DMS53 treated with DMSO at 0.1 percent for 48 hours (cell line): ENCODE data around the gene PHF5A.
A peak's percentile ranks its signal among the peaks of the same experiment; 100 is the strongest.

Source experiments
- DNase-seq: peaks from one replicate; lab custom pipeline; 2025; ENCODE audit not compliant: unreplicated experiment; lab: John Stamatoyannopoulos, UW

Gene PHF5A, protein sequence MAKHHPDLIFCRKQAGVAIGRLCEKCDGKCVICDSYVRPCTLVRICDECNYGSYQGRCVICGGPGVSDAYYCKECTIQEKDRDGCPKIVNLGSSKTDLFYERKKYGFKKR

GRCh38 chr22:41468381-41469217 lies at the start of gene PHF5A, which contains the start of gene ACO2:
PHF5A (minus strand) TSS chr22:41468692; CDS start chr22:41468653, 39 bp downstream.
ACO2 (plus strand) TSS chr22:41469117; CDS start chr22:41469147, 30 bp downstream.
- peak; percentile 94 for DNase-seq

- DNase-seq, result no peak
These were observed 49.5 kb upstream of the PHF5A start for GRCh38 chr22:41518048-41518347.

DNA sequence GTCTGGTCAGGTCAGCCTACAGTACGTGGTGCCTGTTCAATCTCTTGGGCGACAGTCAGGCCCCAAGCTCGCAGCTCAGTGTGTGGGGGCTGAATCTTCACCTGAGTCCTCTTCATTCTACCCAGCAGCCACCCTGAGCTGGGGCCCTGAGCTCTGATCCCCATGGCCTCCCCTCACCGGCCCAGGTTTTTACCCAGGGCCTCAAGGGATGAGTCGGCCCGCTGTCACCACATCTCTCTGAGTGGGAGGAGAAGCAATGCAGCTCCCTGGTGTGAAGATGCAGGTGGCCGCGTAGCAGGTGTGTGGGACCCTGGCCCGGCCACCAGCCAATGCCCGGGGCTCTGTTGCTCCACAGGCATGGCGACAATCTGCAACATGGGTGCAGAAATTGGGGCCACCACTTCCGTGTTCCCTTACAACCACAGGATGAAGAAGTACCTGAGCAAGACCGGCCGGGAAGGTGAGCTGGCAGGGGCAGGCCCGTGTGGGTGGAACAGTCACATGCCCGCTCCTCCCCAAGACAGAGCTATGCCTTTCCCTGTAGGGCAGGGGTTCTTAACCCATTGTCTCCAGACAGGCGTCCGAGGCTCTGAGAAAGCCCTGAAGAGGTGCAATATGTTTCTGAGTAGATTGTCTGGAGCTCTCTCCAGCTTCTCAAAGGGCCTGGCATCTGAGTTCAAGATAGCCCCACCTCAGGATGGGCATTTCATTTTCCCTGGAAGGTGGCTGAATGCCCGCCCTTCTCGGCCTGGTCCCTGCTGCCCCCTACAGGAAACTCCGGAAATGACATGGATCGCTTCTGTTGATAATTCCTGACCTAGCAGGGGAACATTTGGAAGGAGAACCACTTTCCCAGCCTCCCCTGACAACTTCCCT lies 48.9 kb upstream of the PHF5A start:
- DNase-seq, result peak; percentile 20

DNA sequence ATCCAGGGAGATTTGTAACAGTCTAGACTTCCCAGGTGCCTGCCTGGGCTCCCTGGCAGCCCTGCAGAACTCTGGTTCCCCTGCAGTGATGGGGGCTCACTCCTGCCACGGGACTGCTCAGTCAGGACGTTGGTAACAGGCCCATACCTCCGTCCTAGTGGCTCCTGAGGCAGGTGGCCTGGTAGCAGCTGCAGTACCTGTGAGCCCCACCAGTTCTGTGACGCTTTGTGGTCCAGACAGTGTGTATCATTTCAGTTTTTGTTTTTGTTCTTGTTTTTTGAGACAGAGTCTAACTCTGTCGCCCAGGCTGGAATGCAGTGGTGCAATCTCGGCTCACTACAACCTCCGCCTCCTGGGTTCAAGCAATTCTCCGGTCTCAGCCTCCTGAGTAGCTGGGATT lies 48.0 kb upstream of the PHF5A start:
- DNase-seq, result no peak

DNA sequence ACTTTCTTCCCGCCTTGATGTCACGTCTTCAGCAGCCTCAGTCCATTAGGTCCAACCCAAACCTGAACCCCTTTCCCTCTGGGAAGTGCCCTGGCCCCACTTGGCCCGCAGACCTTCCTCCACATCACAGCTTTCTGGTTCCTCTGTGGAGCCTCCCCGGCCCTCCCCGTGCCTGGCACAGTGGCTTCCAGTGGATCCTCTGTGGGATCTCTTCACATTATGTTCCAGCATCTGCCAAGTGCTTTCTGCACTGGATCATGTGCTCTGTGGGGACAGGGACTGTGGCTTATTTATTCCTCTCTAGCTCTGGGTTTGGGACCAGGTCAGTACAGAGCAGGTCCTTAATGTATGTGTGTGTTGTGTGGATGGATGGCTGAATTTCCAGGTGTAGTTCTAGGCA lies 44.9 kb upstream of the PHF5A start:
- no peak for DNase-seq

DNA sequence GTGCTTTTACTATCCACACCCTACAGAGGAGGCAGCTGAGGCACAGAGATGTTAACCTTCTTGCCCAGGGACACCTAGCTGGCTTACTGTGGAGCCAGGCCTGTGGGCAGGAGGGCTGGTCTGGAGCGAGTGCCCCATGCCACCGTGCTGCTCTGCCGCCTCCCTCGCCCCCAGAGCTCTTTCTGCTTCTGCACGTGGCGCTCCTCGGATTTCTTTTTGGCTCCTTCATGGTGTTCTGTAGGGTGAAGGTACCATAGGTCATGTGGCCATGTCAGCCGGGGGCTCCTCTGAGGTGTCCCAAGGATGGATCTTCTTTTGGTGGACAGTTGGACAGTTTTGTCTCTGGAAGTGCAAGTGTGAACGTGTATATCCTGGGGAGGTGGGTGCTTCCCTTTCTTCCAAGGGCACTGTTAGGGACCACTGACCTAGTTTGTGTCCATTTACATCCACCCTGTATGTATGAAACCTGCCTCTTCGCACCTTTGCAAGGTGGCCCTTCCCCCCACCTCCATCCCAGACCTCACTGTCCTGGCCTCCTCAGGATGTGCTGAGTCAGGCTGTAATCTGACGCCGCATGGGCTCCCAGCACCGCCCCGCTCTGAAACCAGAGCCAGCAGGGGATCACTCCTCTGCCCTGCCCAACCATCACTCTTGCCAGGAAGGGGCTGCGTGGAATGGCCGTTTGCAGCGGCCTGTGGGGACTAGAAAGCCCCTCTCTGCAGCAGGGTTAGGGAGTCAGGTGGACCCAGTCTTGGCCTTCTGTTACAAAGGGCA lies 44.1 kb upstream of the PHF5A start:
- DNase-seq, result no peak

- no peak for DNase-seq
These were observed 43.1 kb upstream of the PHF5A start for GRCh38 chr22:41511521-41511968.

DNA sequence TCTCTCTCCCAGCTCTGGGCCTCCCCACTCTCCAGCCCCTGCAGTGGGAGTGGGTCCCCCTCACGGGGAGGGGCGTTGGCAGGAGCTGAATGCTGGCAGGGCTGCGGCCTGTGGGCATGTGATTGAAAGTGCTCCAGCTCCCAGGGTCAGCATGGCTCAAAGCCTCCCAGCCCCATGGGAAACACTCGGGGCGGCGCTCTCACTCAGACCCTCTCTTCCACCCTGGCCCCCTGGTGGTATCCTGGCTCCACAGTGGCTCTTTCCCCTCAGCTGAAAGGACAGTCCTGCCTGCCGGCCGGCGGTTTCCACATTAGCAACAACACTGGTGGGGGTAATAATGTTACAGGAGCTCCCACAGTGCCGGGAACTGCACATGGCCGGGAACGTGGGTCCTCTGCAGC lies 40.3 kb upstream of the PHF5A start:
- no peak for DNase-seq

GRCh38 chr22:41507330-41508063 lies 39.0 kb upstream of the PHF5A start:
- DNase-seq, result no peak

DNA sequence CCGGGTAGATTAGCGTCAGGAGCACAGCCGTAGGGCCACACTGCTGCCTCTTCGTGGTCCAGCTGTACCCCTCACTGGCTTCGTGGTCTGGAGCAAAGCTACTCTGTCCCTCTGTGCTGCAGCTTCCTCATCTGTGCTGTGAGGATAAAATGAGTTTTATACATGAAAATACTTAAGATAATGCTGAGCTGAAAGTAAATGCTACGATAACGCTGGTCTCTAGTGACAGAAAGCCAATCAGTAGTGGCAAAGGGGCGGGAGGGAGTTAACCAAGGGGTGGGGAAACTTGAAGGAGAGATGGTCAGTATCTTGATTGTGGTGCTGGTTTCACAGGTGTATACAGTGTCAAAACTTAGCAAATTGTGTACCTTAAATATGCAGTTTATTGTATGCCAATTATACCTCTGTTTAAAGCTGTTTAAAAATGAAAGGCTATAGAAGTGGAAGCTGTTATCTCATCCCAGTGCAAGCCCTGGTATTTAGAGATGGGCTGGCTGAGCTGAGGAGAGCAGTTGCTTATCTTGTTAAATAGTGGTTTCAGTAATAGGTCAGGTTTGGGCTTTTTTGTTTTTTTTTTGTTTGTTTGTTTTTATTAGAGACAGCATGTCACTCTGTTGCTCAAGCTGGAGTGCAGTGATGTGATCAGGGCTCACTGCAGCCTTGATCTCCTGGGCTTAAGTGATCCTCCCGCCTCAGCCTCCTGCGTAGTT lies 37.2 kb upstream of the PHF5A start:
- no peak for DNase-seq

DNA sequence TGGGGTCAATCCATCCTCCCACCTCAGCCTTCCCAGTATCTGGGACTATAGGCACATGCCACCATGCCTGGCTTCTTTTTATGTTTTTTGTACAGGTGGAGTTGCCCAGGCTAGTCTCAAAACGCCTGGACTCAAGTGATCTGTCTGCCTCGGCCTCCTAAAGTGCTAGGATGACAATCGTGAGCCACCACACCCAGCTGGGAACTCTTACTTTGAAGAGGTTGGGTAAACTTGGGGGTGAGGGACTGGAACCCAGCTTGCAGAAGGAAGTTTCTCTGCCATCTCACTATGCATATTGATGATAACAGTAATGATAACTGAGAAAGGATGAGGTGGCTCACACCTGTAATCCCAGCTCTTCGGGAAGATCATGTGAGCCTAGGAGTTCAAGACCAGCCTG lies 36.3 kb upstream of the PHF5A start:
- DNase-seq, result no peak

GRCh38 chr22:41504397-41504796 lies 35.9 kb upstream of the PHF5A start:
- no peak for DNase-seq

GRCh38 chr22:41501209-41501608 lies 32.7 kb upstream of the PHF5A start:
- DNase-seq, result no peak

DNA sequence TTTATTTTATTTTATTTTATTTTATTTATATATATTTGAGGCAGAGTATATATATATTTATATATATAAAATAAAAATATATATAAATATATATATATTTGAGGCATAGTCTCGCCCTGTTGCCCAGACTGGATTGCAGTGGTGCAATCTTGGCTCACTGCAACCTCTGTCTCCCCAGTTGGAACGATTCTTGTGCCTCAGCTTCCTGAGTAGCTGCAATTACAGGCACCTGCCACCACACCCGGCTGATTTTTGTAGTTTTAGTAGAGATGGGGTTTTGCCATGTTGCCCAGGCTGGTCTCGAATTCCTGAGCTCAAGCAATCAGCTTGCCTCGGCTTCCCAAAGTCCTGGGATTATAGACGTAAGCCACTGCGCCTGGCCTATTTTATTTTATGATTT lies 31.8 kb upstream of the PHF5A start:
- DNase-seq, result no peak

DNA sequence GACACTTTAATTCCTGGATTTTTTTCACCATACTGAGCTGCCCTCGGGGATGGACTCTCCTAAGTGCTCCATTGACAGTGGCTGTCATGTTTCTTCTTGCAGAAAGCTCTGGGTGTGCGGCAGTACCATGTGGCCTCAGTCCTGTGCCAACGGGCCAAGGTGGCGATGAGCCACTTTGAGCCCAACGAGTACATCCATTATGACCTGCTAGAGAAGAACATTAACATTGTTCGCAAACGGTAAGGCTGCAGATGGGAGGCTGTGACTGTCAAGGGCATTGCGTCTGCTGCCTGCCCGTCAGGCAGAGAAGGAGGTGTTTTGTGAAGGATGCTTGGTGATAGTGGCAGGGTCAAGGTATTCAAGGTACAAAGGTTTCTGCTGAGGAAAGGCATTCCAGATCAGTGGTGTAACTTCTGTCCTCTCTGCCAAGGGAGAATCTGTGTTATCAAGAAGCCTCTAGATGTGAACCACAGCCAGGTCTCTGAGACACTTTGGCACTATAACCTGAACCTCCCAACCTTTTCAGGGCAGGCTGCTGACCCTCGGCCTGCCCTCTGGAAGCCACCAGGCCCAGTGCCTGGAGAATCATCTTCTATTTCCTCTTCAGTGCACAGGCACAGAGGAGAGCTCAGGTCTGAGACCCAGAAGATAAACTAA lies 31.3 kb upstream of the PHF5A start:
- DNase-seq, result no peak

- no peak for DNase-seq
These were observed 29.9 kb upstream of the PHF5A start for GRCh38 chr22:41498303-41498835.

DNA sequence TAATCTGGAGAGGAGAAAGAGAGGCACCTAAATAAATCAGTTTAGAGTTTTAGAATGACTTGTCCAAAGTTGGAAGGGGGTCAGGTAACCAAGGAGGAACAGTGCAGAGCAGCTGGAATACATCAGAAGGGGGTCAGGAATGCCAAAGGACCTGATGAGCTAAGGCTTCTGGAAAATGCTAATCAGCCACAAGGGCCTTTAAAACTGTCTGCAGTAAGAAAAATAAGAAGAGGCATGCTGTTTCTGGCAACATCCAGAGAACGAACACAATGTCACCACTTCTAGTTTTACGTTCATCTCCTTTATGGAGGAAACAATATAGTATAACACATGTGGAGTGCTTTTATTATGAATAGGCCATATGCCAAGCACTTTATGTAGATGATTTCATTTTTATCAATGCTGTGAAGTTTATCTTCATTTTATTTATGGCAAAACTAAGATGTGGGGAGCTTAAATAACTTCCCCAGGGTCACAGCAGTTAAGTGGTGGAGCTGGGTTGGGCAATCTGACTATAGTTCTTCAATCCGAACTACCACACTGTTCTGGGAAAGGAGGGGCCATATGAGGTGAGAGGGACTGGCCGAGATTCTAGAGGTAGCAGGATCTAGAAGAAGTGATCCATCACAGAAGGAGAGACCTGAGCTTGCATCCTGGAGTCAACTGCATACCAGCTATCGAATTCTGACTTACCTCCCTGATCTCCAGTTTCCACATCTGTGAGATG lies 23.0 kb upstream of the PHF5A start:
- no peak for DNase-seq
